ENCODE results near the gene POFUT1.

The POFUT1 gene

DNA sequence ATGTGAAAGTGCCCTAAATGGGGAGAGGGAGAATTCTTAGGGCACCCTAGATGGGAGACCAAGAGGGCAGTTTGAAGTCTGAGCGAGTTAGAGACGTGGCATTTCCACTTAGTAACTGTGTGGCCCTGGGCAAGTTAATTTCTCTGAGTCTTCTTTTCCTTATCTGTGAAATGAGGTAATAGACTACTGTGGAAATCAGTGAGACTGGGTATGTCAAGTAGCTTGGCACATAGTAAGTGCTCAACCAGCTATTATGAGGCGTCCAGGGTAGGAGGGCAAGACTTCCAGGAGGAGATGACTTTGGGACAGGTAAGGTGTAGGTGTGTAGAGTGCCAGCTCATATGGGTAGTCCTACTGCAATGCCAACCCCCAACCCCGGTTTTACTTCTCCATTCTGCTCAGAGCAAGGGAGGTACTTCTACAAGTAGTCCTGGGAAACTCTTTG, 70.5 kb downstream of the POFUT1 start:
- DNase-seq: no peak

DNA sequence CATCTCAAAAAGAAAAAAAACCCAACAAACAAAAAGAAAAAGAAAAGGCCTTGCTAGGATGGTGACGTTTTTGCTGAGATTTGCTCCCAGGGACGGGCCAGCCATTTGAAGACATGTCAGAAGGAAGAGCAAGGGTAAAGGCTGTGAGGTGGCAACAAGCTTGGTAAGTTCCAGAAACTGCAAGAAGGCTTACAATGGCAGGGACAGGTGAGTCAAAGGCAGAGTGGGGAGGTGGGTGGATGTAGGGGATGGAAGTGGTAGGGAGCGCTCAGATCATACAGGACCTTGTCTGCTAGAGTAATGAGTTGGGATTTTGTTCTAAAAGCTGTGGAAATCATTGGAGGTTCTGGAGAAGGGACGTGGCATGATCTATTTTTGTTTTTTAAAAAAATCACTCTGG, 74.0 kb downstream of the POFUT1 start:
- no peak for DNase-seq

DNA sequence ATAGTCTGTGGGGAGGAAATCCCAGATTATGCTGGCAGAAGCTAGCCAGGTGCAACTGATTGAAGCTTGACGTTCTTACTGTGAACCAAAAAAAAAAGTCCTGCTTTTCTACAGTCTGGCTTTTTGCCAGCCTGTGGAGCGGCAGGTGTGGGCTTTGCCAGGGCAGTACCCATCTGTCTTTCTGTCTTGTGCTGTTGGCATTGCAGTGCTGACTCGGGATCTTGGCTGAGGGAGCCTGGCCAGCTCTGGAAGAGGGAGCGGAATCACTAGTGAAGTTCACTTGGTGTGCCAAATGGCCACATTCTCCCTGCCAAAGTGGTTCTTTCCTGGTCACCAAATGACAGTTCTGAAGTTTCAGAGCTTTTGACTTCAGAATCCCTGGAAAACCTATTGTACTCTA, 74.8 kb downstream of the POFUT1 start:
- DNase-seq: no peak

DNA sequence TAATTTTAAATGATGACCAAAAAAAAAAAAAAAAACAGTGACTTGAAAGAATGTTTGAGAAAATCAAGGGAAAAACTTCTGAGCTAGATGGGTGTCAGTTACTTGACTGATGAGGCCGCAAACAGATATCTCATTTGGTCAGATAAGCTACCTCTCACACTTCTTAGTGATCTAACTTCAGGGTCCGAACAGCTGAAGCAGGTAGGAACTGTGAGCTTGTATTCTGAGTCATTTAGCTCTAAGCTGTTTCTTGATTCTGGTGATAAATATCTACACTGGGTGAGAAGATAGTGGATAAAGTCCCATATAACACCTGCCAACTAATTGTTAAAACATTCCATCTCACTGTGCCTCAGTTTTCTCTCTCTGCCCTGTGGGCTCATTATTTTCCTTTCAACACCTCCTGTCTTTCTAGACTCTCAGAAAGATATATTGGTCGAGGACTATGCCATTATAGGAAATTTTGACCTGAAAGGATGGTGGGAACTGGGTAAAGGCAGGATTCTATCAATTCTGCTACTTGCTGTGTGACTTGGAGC, 77.5 kb downstream of the POFUT1 start:
- no peak for DNase-seq

DNA sequence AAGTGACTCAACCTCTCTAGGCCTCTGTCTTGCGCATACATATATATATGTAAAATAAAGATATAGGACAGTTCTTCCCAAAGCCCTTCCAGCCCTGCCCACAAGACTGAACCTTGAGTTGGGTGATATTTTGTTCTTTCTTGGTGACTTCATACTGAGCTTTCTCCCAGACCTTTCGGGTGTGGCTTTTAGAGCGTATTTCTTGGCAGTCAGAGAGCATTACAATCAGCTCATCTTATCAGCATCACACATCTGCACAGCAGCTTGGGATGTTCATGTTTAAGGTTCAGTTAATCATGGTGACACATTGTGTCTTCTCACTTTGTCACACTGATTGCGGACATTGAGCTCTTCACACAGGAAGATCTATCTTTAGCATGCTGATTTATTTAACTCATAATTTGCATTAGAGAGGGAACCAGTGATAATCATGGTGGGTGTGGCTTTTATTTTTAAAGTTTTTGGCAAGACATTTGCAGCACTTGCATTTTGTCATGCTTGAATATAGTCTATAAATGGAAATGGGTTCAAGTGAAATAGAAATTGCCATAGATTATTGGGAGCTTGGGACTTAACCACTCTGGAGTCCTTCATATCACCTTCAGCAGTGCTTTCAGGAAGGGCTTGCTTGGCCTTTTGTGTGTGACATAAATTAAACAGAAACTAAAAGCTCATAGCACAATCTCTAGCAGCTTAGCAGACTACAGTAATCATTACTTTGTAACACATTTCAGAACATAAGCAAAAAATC, 78.1 kb downstream of the POFUT1 start:
- no peak for DNase-seq

DNA sequence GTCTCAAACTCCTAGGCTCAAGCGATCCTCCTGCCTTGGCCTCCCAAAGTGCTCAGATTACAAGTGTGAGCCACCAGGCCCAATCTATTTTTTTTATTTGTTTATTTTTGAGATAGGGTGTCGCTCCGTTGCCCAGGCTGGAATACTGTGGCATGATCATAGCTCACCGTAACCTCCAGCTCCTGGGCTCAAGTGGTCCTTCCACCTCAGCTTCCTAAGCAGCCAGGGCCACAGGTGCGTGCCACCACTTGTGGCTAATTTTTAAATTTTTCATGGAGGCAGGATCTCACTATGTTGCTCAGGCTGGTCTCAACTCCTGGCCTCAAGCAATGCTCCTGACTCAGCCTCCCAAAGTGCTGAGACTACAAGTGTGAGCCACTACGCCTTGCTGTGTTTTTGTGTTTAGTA, 79.6 kb downstream of the POFUT1 start:
- DNase-seq: no peak

Data from right kidney (tissue), 1 donor.